Esophagus muscularis mucosa (tissue), 4 donors: ENCODE results near the gene PCDH9. TPM values are rescaled to one million over a fixed set of nuclear protein-coding genes. Genes with fewer than 3 reads are reported as not detected.

Experiments used
- DNase-seq: peaks from one replicate; pipeline ENCODE4 v3.0.0-alpha.2; 2017; ENCODE audit errors: extremely low spot score
- H3K27ac ChIP-seq, 4 donors: fragments of 200-600 bp; sonication (generic); replicated peaks in 1 of 4; 1 replicate in 3 of 4; 2 replicates in 1 of 4; pipeline ENCODE4 v1.5.1; 2016 to 2019; ENCODE audit warnings: mild to moderate bottlenecking in 1 of 4
- H3K27me3 ChIP-seq, 4 donors: fragments of 200-600 bp; sonication (generic); one replicate each; pipeline versions ENCODE4 v1.5.1 to v1.6.0; 2016 to 2019
- H3K36me3 ChIP-seq, 4 donors: fragments of 200-600 bp; sonication (generic); one replicate each; pipeline ENCODE4 v1.5.1; 2016 to 2019
- H3K4me1 ChIP-seq, 4 donors: fragments of 200-600 bp; sonication (generic); one replicate each; pipeline ENCODE4 v1.5.1; 2016 to 2019
- H3K4me3 ChIP-seq, 4 donors: fragments of 200-600 bp; sonication (generic); 1 replicate in 2 of 4; 2 replicates in 2 of 4; pipeline ENCODE4 v1.5.1; 2016 to 2019; ENCODE audit warnings: mild to moderate bottlenecking in 4 of 4, moderate library complexity in 1 of 4
- H3K9me3 ChIP-seq, 4 donors: fragments of 200-600 bp; sonication (generic); 1 replicate in 3 of 4; 2 replicates in 1 of 4; pipeline ENCODE4 v1.5.1; 2016 to 2019
- EP300 ChIP-seq: sonication (generic); formaldehyde crosslinking; IDR thresholded peaks from one replicate; pipeline ENCODE4 v1.6.1; 2017; ENCODE audit warnings: antibody characterized with exemption
- POLR2A ChIP-seq: fragments of 450-650 bp; IDR thresholded peaks from one replicate; pipeline ENCODE4 v1.6.1; 2017; ENCODE audit warnings: antibody characterized with exemption, moderate library complexity, mild to moderate bottlenecking, low read depth
- POLR2AphosphoS5 ChIP-seq, 2 donors: sonication (generic); formaldehyde crosslinking; IDR thresholded peaks; one replicate each; pipeline ENCODE4 v1.6.1; 2017; ENCODE audit warnings: antibody characterized with exemption in 2 of 2
- WGBS: methylation state at CpG from one replicate; pipeline ENCODE4 v1.1.5; 2018; 5-methylcytosine and 5-hydroxymethylcytosine counted together
- intact Hi-C: fragments of 100-400 bp; cut with DNase I; formaldehyde crosslinking; loops from one replicate; pipeline ENCODE4 v1.15.1; 2023
- total RNA-seq, 4 donors: library from RNA; depleted of rRNA; stranded (reverse); fragments of >200 nt; gene quantifications; one replicate each; pipeline versions ENCODE4 v1.1.0 to v1.2.1, GENCODE V29; 2016
- TF ChIP-seq, protein P1 (sequence below), 3 experiments: fragments of 200-600 bp in 2 of 3; fragments of 450-650 bp in 1 of 3; sonication (generic) in 2 of 3; IDR thresholded peaks; one replicate each; pipeline ENCODE4 v1.5.1; 2017 to 2019; ENCODE audit warnings: antibody characterized with exemption in 3 of 3, mild to moderate bottlenecking in 2 of 3, moderate library complexity in 1 of 3

The PCDH9 gene
- total RNA-seq, 4 donors from 2014 or later = 33.8 to 81.8 (median 49.1) TPM

DNA sequence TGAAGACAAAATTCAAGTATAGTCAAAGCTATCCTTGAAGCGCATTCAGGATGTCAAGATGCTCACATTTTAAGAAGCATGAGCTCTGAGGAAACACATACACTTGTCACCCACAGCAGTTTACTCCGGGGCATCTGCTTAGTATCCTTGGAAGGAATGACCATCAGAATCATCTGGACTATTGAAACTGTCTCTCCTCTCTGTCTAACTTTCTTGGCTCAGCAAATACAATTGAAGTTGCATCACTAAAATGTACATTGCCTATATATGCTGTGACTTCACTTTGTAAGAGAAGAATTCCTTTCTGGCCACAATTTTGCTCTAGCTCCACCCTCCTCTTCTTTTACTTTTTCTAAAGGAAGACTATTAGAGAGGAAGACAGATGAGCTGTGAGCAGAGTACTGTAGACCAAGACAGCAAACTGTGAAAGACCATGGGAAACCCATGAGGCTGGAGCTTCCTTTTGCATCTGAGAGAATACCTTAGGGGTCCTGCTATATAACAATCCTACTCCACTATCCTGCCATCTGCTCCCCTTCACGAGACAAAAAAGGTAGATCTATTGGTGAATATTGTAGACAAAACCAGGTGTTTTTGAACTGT lies 906.3 kb downstream of the PCDH9 start:
- H3K9me3 ChIP-seq = no peaks in the 10 kb centered on the region
- intact Hi-C loops = no loop called here
- H3K36me3 ChIP-seq = no peaks in the 10 kb centered on the region
- DNase-seq = no peak
- H3K4me1 ChIP-seq = no peaks in the 10 kb centered on the region
- H3K27ac ChIP-seq = no peak overlapping the region
- 62% methylated on average over 3 of the region's 3 CpGs for WGBS
- TF ChIP-seq POLR2AphosphoS5 (IDR thresholded peaks at IDR 0.05) (no peak), POLR2A (no peak)
- no peaks in the 10 kb centered on the region for H3K27me3 ChIP-seq
- no peak overlapping the region for H3K4me3 ChIP-seq

DNA sequence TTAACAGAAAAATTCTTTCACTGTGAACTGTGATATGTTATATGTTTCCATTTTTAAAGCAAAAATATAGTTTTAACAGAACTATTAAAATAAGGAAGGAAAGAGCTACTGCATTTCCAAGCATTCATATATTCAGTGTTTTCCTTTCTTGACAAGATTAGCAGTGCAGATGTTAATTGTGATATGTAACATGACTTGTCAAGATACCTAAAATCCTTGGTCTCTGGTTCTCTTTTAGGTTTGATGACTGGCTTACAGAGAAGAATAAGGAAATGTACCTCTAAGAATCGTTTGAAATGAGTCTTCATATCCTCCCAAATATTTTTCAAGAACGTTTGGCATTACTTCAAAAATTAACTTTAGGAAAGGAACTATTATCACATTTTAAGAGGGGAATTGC lies 907.2 kb downstream of the PCDH9 start:
- no peaks in the 10 kb centered on the region for H3K9me3 ChIP-seq
- TF ChIP-seq EP300 (no peak), POLR2A (no peak), POLR2AphosphoS5 (IDR thresholded peaks at IDR 0.05) (no peak)
- TF ChIP-seq, protein P1, sequence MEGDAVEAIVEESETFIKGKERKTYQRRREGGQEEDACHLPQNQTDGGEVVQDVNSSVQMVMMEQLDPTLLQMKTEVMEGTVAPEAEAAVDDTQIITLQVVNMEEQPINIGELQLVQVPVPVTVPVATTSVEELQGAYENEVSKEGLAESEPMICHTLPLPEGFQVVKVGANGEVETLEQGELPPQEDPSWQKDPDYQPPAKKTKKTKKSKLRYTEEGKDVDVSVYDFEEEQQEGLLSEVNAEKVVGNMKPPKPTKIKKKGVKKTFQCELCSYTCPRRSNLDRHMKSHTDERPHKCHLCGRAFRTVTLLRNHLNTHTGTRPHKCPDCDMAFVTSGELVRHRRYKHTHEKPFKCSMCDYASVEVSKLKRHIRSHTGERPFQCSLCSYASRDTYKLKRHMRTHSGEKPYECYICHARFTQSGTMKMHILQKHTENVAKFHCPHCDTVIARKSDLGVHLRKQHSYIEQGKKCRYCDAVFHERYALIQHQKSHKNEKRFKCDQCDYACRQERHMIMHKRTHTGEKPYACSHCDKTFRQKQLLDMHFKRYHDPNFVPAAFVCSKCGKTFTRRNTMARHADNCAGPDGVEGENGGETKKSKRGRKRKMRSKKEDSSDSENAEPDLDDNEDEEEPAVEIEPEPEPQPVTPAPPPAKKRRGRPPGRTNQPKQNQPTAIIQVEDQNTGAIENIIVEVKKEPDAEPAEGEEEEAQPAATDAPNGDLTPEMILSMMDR (IDR thresholded peaks at IDR 0.05) = no peak
- no peak overlapping the region for H3K27ac ChIP-seq
- 19% methylated on average over 2 of the region's 2 CpGs for WGBS
- no peak overlapping the region for H3K4me3 ChIP-seq
- intact Hi-C loops = no loop called here
- H3K36me3 ChIP-seq = no peaks in the 10 kb centered on the region
- no peak for DNase-seq
- no peaks in the 10 kb centered on the region for H3K27me3 ChIP-seq
- H3K4me1 ChIP-seq = no peaks in the 10 kb centered on the region

DNA sequence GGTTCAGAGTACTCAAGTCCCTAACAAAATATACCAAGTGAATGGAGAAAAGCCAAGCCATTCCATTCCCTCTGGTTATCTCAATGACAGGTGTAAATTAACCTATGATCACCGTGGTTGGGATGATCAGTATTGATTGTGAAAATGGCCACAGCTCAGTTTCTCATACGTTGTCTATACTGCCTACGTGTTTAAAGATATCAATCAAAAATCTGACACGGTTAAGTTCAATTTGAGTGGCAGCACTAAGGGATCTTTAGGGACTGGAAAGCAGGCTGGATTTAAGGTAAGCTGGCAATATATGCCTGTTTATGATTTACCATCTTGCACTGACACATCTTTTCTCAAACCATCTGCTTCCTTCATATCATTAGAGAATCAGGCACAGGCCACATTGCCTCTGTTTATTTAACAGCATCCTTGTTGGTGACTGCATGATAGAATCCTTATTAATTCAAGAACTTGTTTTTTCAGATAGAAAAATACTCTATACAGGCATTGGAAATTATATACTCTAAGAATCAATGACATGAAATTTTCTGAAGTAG lies 907.9 kb downstream of the PCDH9 start:
- no peak for DNase-seq
- Histone ChIP-seq H3K27me3 (no peaks in the 10 kb centered on the region), H3K4me3 (no peak overlapping the region), H3K4me1 (no peaks in the 10 kb centered on the region), H3K9me3 (no peaks in the 10 kb centered on the region), H3K36me3 (no peaks in the 10 kb centered on the region), H3K27ac (no peak overlapping the region)
- 90% methylated on average over 4 of the region's 4 CpGs for WGBS
- TF ChIP-seq, protein P1 (IDR thresholded peaks at IDR 0.05) = no peak
- TF ChIP-seq POLR2AphosphoS5 (IDR thresholded peaks at IDR 0.05) (no peak), POLR2A (no peak), EP300 (no peak)
- intact Hi-C loops = no loop called here

DNA sequence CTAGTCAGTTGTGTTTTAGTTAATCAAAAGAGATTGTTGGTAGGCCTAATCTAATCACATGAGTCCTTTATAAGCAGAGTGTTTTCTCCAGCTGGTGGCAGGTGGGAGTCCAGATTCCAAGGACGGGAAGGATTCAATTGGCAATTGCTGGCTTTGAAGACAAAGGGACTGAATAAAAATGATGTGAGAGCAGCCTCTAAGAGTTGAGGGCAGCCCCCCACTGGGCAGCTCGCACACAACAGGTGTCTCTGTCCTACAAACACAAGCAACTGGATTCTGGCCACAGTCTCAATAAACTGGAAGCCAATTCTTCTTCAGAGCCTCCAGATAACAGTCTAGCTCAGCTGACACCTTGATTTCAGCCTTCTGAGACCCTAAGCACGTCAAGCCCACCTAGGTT lies 915.2 kb downstream of the PCDH9 start:
- peaks cover 0 to 16% (median 14%) of the 10 kb centered on the region in 4 donors for H3K4me1 ChIP-seq
- H3K36me3 ChIP-seq = no peaks in the 10 kb centered on the region
- H3K27ac ChIP-seq = no peak overlapping the region
- no peaks in the 10 kb centered on the region for H3K27me3 ChIP-seq
- no peak overlapping the region for H3K4me3 ChIP-seq
- intact Hi-C loops = no loop called here
- no peak for DNase-seq
- TF ChIP-seq, protein P1 (IDR thresholded peaks at IDR 0.05) = no peak
- TF ChIP-seq EP300 (no peak), POLR2AphosphoS5 (IDR thresholded peaks at IDR 0.05) (no peak), POLR2A (no peak)
- H3K9me3 ChIP-seq = no peaks in the 10 kb centered on the region
- WGBS = 84% methylated on average over 3 of the region's 3 CpGs

DNA sequence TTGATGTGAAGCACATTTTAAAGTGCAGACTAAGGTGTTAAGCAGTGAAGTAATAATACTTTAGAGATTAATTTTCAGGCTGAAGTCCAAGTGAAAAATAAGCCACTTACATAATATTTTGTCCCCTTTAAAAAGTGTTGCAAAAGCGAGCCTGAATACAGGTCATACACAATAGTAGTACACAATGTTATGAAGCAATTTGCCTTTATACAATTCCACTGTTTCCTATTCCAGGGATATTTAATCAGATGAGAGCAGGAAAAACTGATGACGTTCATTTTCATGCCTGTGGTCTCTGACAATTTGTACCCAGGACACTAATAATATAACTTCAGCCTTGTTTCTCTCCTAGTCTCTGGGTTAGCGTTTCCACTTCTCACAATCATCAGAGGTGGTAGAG lies 916.7 kb downstream of the PCDH9 start:
- Histone ChIP-seq H3K4me1 (peaks cover 0 to 16% (median 14%) of the 10 kb centered on the region in 4 donors), H3K27ac (no peak overlapping the region)
- no peak for DNase-seq

More for the DNA sequence above, 916.7 kb downstream of the PCDH9 start:
- Histone ChIP-seq H3K36me3 (no peaks in the 10 kb centered on the region), H3K9me3 (no peaks in the 10 kb centered on the region), H3K4me3 (no peak overlapping the region), H3K27me3 (no peaks in the 10 kb centered on the region)
- no peak for TF ChIP-seq EP300
- intact Hi-C loops = no loop called here
- 83% methylated on average over 3 of the region's 3 CpGs for WGBS
